HCT116 (cell line): Measurements from ENCODE around the gene LMOD3. TPM values are rescaled to one million over a fixed set of nuclear protein-coding genes. Genes with fewer than 3 reads are reported as not detected.

Experiments
- ATAC-seq: fragments of 200-7000 bp; cut with Tn5 transposase; 2 replicates; pipeline ENCODE4 v1.9.1; 2020; ENCODE audit warnings: mild to moderate bottlenecking, moderate library complexity
- BruUV-seq: library from RNA; stranded (reverse); fragments of 400-500 nt; replicated peaks from 2 replicates; lab custom pipeline; 2021; lab: Mats Ljungman, UMichigan
- CTCF ChIA-PET: fragments of 300-600 bp; sonication (Branson Sonifier 250); formaldehyde crosslinking; loops from one replicate; lab custom pipeline; 2021; ENCODE audit warnings: antibody characterized with exemption; lab: Charles Lee
- POLR2A ChIA-PET: fragments of 300-600, 350-600 bp; sonication (Branson Sonifier 250); formaldehyde crosslinking; loops from one replicate; lab custom pipeline; 2021; ENCODE audit warnings: antibody characterized with exemption; lab: Charles Lee
- RAD21 ChIA-PET, 2 experiments: fragments of 300-600 bp; sonication (Branson Sonifier 250); formaldehyde crosslinking; loops; one replicate each; lab custom pipeline; 2023; ENCODE audit warnings: low total read pairs in 2 of 2; ENCODE audit not compliant: uncharacterized antibody in 2 of 2, unreplicated experiment in 2 of 2, low non-redundant PET in 1 of 2; lab: Charles Lee
- DNase-seq: peaks from one replicate; pipeline ENCODE4 v3.0.0-alpha.2; 2010; ENCODE audit warnings: low read depth, low spot score
- H2AFZ ChIP-seq: fragments of 200-600 bp; shearing (Covaris generic), sonication (generic); 2 replicates; pipeline ENCODE4 v1.6.1; 2017; ENCODE audit warnings: low read depth, mixed run types, mixed read lengths, antibody characterized with exemption, low read length; ENCODE audit not compliant: poor library complexity, severe bottlenecking
- H3K27ac ChIP-seq: 2 replicates; pipeline ENCODE4 v1.5.1; 2012; ENCODE audit warnings: low read depth, low read length
- H3K27me3 ChIP-seq: fragments of 200-600 bp; sonication (generic); 2 replicates; pipeline ENCODE4 v1.6.1; 2016; ENCODE audit warnings: mixed run types, low read length, mixed read lengths; ENCODE audit not compliant: insufficient read depth
- H3K36me3 ChIP-seq, 2 experiments: fragments of 200-500 bp in 1 of 2; fragments of 200-600 bp in 1 of 2; sonication (Bioruptor generic) in 1 of 2; sonication (generic) in 1 of 2; 2 replicates each; pipeline versions ENCODE4 v1.5.1 to v1.6.1; 2014 to 2016; ENCODE audit warnings: low read length in 2 of 2, inconsistent platforms in 1 of 2, mixed read lengths in 1 of 2, mixed run types in 1 of 2; ENCODE audit not compliant: insufficient read depth in 2 of 2, control insufficient read depth in 1 of 2
- H3K4me1 ChIP-seq, 2 experiments: fragments of 200-600 bp in 1 of 2; sonication (generic) in 1 of 2; 2 replicates each; pipeline versions ENCODE4 v1.5.1 to v1.6.1; 2012 to 2017; ENCODE audit warnings: low read length in 2 of 2, inconsistent platforms in 1 of 2, mild to moderate bottlenecking in 1 of 2, mixed read lengths in 1 of 2, mixed run types in 1 of 2, moderate library complexity in 1 of 2; ENCODE audit not compliant: insufficient read depth in 2 of 2, control insufficient read depth in 1 of 2
- H3K4me2 ChIP-seq: fragments of 200-600 bp; sonication (generic); 2 replicates; pipeline ENCODE4 v1.6.1; 2017; ENCODE audit warnings: mixed run types, low read length, mixed read lengths
- H3K4me3 ChIP-seq, 2 experiments: fragments of 200-600 bp in 1 of 2; sonication (generic) in 1 of 2; replicated peaks in 1 of 2; 2 replicates each; pipeline ENCODE4 v1.5.1; 2011 to 2016; ENCODE audit warnings: low read length in 2 of 2, control low read depth in 1 of 2, low read depth in 1 of 2, mild to moderate bottlenecking in 1 of 2, mixed read lengths in 1 of 2, mixed run types in 1 of 2
- H3K79me2 ChIP-seq: fragments of 200-600 bp; sonication (generic); 2 replicates; pipeline ENCODE4 v1.6.1; 2017; ENCODE audit warnings: mild to moderate bottlenecking, mixed run types, low read length, moderate library complexity, mixed read lengths; ENCODE audit not compliant: insufficient read depth
- H3K9ac ChIP-seq: fragments of 200-600 bp; sonication (generic); 2 replicates; pipeline ENCODE4 v1.6.1; 2016; ENCODE audit warnings: low read length, mixed read lengths
- H3K9me2 ChIP-seq: fragments of 200-600 bp; sonication (generic), shearing (Covaris generic); 2 replicates; pipeline ENCODE4 v1.6.1; 2017; ENCODE audit warnings: mixed run types, mild to moderate bottlenecking, moderate library complexity; ENCODE audit not compliant: insufficient read depth
- H3K9me3 ChIP-seq, 2 experiments: fragments of 200-500 bp in 1 of 2; fragments of 200-600 bp in 1 of 2; sonication (Bioruptor generic) in 1 of 2; sonication (generic) in 1 of 2; 2 replicates each; pipeline ENCODE4 v1.6.1; 2014 to 2017; ENCODE audit warnings: low read length in 2 of 2, mixed read lengths in 2 of 2, inconsistent platforms in 1 of 2, low read depth in 1 of 2, mild to moderate bottlenecking in 1 of 2, mixed run types in 1 of 2, moderate library complexity in 1 of 2; ENCODE audit not compliant: control insufficient read depth in 1 of 2, insufficient read depth in 1 of 2
- H4K20me1 ChIP-seq: fragments of 200-600 bp; sonication (generic), shearing (Covaris generic); 2 replicates; pipeline ENCODE4 v1.6.1; 2017; ENCODE audit warnings: mixed run types, mild to moderate bottlenecking, moderate library complexity; ENCODE audit not compliant: insufficient read depth
- ATF3 ChIP-seq: IDR thresholded peaks from 2 replicates; pipeline ENCODE4 v1.6.1; 2012
- EGR1 ChIP-seq: IDR thresholded peaks from 2 replicates; pipeline ENCODE4 v1.6.1; 2012; ENCODE audit warnings: low read depth
- ELF1 ChIP-seq: IDR thresholded peaks from 2 replicates; pipeline ENCODE4 v1.6.1; 2012; ENCODE audit warnings: low read depth, borderline replicate concordance
- EZH2 ChIP-seq: fragments of 200-600 bp; sonication (generic); IDR thresholded peaks from 2 replicates; pipeline ENCODE4 v1.6.1; 2017; ENCODE audit warnings: antibody characterized with exemption, mixed run types
- FOSL1 ChIP-seq: IDR thresholded peaks from 2 replicates; pipeline ENCODE4 v1.6.1; 2012; ENCODE audit warnings: low read depth
- JUND ChIP-seq: IDR thresholded peaks from 2 replicates; pipeline ENCODE4 v1.6.1; 2012
- POLR2A ChIP-seq: IDR thresholded peaks from 2 replicates; pipeline ENCODE4 v1.7.0; 2011; ENCODE audit warnings: borderline replicate concordance; ENCODE audit not compliant: insufficient read depth, insufficient read length; ENCODE audit errors: extremely low read depth
- POLR2AphosphoS5 ChIP-seq: IDR thresholded peaks from 2 replicates; pipeline ENCODE4 v1.6.1; 2011; ENCODE audit warnings: mild to moderate bottlenecking, low read depth, low read length, moderate library complexity
- SIN3A ChIP-seq: IDR thresholded peaks from 2 replicates; pipeline ENCODE4 v1.6.1; 2012; ENCODE audit warnings: low read depth
- SRF ChIP-seq: IDR thresholded peaks from 2 replicates; pipeline ENCODE4 v1.6.1; 2012; ENCODE audit warnings: low read depth
- YY1 ChIP-seq: IDR thresholded peaks from 2 replicates; pipeline ENCODE4 v1.6.1; 2011; ENCODE audit warnings: low read length, low read depth, moderate library complexity, mild to moderate bottlenecking; ENCODE audit not compliant: insufficient replicate concordance; ENCODE audit errors: extremely low read depth
- ZFX ChIP-seq: fragments of 450-650 bp; IDR thresholded peaks from 2 replicates; pipeline ENCODE4 v1.6.1; 2017
- intact Hi-C: fragments of 100-400 bp; cut with micrococcal nuclease; formaldehyde crosslinking; loops from 2 replicates; pipeline ENCODE4 v1.10.0; 2022
- total RNA-seq: library from RNA; stranded (reverse); gene quantifications from one replicate; pipeline ENCODE4 v1.2.1, GENCODE V29; 2021; ENCODE audit not compliant: unreplicated experiment
- TF ChIP-seq, protein P1 (sequence below), 3 experiments: fragments of 200-600 bp in 1 of 3; sonication (generic) in 1 of 3; IDR thresholded peaks in 2 of 3; conservative IDR thresholded peaks in 1 of 3; 2 replicates each; pipeline ENCODE4 v1.5.1; 2012 to 2017; ENCODE audit warnings: low read depth in 2 of 3, low read length in 2 of 3, antibody characterized with exemption in 1 of 3, borderline replicate concordance in 1 of 3, control low read depth in 1 of 3, mild to moderate bottlenecking in 1 of 3, mixed read lengths in 1 of 3, mixed run types in 1 of 3, moderate library complexity in 1 of 3; ENCODE audit not compliant: insufficient read depth in 1 of 3
- TF ChIP-seq, protein P2 (sequence below): IDR thresholded peaks from 2 replicates; pipeline ENCODE4 v1.6.1; 2012
- TF ChIP-seq, protein P3 (sequence below): IDR thresholded peaks from 2 replicates; pipeline ENCODE4 v1.6.1; 2012; ENCODE audit warnings: low read depth

The LMOD3 gene
- total RNA-seq, 1 experiment from 2014 or later = not detected

DNA sequence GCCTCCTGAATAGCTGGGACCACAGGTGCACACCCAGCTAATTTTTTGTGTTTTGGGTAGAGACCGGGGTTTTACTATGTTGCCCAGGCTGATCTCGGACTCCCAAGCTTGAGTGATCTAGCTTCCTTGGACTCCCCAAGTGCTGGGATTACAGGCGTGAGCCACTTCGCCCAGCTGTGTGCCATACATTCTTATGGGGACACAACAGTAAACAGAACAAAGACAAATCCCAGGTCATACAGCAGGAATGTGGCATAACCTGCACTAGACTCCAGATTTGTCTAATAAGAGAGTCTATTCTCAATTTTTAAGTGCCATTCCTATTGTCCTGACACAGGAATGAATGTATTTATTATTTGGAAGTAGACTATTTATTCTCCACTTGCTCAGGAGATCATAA is 20.0 kb downstream of the LMOD3 start (continued):
- TF ChIP-seq, protein P1, sequence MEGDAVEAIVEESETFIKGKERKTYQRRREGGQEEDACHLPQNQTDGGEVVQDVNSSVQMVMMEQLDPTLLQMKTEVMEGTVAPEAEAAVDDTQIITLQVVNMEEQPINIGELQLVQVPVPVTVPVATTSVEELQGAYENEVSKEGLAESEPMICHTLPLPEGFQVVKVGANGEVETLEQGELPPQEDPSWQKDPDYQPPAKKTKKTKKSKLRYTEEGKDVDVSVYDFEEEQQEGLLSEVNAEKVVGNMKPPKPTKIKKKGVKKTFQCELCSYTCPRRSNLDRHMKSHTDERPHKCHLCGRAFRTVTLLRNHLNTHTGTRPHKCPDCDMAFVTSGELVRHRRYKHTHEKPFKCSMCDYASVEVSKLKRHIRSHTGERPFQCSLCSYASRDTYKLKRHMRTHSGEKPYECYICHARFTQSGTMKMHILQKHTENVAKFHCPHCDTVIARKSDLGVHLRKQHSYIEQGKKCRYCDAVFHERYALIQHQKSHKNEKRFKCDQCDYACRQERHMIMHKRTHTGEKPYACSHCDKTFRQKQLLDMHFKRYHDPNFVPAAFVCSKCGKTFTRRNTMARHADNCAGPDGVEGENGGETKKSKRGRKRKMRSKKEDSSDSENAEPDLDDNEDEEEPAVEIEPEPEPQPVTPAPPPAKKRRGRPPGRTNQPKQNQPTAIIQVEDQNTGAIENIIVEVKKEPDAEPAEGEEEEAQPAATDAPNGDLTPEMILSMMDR (IDR thresholded peaks at IDR 0.05 in 2 of 3, conservative IDR thresholded peaks at IDR 0.05 in 1 of 3; ENCODE audit: borderline replicate concordance in 1 of 3, insufficient read depth in 1 of 3, low read depth in 2 of 3, low read length in 2 of 3) = no peak
- TF ChIP-seq, all 23 proteins: peak for 0

DNA sequence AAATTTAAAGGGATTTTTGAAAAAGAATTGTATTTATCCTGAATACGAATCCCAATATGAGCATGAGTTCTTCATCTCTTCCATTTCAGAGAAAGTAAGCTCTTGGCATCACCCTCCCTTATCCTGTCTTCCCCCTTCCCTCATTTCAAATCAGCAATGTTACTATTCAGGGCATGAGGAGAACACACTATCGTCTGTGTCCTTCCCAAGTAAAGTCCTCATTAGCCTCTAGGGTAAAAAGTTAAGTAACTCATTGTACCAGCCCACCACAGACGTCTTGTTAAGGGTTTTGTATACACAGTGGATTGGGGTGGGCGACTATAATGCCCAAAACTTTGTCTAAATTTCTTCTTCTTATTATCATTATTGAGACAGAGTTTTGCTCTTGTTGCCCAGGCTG is 22.8 kb downstream of the LMOD3 start:
- no peak overlapping the region for H3K9ac ChIP-seq
- RAD21 ChIA-PET = no interaction called here
- no TSS peak for BruUV-seq
- TF ChIP-seq YY1 = no peak
- TF ChIP-seq, protein P2, sequence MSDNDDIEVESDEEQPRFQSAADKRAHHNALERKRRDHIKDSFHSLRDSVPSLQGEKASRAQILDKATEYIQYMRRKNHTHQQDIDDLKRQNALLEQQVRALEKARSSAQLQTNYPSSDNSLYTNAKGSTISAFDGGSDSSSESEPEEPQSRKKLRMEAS = no peak
- no peak for TF ChIP-seq JUND
- no peak for TF ChIP-seq EZH2
- TF ChIP-seq EGR1 = no peak
- TF ChIP-seq ZFX = no peak
- no peak for TF ChIP-seq SIN3A
- no peak for TF ChIP-seq SRF
- TF ChIP-seq FOSL1 = no peak
- TF ChIP-seq POLR2A = no peak
- TF ChIP-seq POLR2AphosphoS5 = no peak
- TF ChIP-seq ATF3 = no peak
- no peak for TF ChIP-seq ELF1
- TF ChIP-seq, protein P3, sequence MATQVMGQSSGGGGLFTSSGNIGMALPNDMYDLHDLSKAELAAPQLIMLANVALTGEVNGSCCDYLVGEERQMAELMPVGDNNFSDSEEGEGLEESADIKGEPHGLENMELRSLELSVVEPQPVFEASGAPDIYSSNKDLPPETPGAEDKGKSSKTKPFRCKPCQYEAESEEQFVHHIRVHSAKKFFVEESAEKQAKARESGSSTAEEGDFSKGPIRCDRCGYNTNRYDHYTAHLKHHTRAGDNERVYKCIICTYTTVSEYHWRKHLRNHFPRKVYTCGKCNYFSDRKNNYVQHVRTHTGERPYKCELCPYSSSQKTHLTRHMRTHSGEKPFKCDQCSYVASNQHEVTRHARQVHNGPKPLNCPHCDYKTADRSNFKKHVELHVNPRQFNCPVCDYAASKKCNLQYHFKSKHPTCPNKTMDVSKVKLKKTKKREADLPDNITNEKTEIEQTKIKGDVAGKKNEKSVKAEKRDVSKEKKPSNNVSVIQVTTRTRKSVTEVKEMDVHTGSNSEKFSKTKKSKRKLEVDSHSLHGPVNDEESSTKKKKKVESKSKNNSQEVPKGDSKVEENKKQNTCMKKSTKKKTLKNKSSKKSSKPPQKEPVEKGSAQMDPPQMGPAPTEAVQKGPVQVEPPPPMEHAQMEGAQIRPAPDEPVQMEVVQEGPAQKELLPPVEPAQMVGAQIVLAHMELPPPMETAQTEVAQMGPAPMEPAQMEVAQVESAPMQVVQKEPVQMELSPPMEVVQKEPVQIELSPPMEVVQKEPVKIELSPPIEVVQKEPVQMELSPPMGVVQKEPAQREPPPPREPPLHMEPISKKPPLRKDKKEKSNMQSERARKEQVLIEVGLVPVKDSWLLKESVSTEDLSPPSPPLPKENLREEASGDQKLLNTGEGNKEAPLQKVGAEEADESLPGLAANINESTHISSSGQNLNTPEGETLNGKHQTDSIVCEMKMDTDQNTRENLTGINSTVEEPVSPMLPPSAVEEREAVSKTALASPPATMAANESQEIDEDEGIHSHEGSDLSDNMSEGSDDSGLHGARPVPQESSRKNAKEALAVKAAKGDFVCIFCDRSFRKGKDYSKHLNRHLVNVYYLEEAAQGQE = no peak
- no peaks in the 10 kb centered on the region; a peak in 1 of 4 replicates for H3K4me1 ChIP-seq
- H3K79me2 ChIP-seq = no peaks in the 10 kb centered on the region
- H4K20me1 ChIP-seq = no peaks in the 10 kb centered on the region
- intact Hi-C loops = no loop called here
- no peak overlapping the region for H3K4me3 ChIP-seq
- H3K4me2 ChIP-seq = no peak overlapping the region
- H3K36me3 ChIP-seq = no peaks in the 10 kb centered on the region; a peak in 2 of 4 replicates
- no peak overlapping the region for H2AFZ ChIP-seq
- ATAC-seq = no peak
- no peak overlapping the region for H3K27ac ChIP-seq
- H3K27me3 ChIP-seq = no peaks in the 10 kb centered on the region
- POLR2A ChIA-PET = interaction anchor here (0.6 kb wide), 1 partner anchor 69 kb away, joined by 5 read pairs; no protein-coding TSS in a partner anchor
- CTCF ChIA-PET = no interaction called here
- no peaks in the 10 kb centered on the region for H3K9me3 ChIP-seq
- H3K9me2 ChIP-seq = no peaks in the 10 kb centered on the region
- DNase-seq = no peak
